WTC11 (cell line): ENCODE data around the gene FERMT3.

Source experiments
- ARID4B ChIP-seq: sonication (generic); formaldehyde crosslinking; IDR thresholded peaks from 2 replicates; pipeline ENCODE4 v1.8.0; 2023; ENCODE audit warnings: missing genetic modification reagents, mild to moderate bottlenecking, borderline replicate concordance
- CTCF ChIP-seq: fragments of 200-600 bp; IDR thresholded peaks from 2 replicates; pipeline ENCODE4 v1.8.0; 2022; ENCODE audit warnings: antibody characterized with exemption
- FOXJ3 ChIP-seq: sonication (generic); formaldehyde crosslinking; IDR thresholded peaks from 2 replicates; pipeline ENCODE4 v1.9.0; 2021; ENCODE audit warnings: missing genetic modification reagents, mild to moderate bottlenecking, borderline replicate concordance
- ZNF138 ChIP-seq: sonication (generic); formaldehyde crosslinking; conservative IDR thresholded peaks from 2 replicates; pipeline ENCODE4 v1.8.1; 2022; ENCODE audit warnings: mild to moderate bottlenecking, moderate library complexity, missing genetic modification reagents
- TF ChIP-seq, protein P1 (sequence below): sonication (generic); formaldehyde crosslinking; conservative IDR thresholded peaks from 2 replicates; pipeline ENCODE4 v1.8.1; 2022; ENCODE audit warnings: mild to moderate bottlenecking, missing genetic modification reagents
- TF ChIP-seq, protein P2 (sequence below): sonication (generic); formaldehyde crosslinking; IDR thresholded peaks from 2 replicates; pipeline ENCODE4 v1.8.1; 2023; ENCODE audit warnings: mild to moderate bottlenecking, missing genetic modification reagents, moderate library complexity

DNA sequence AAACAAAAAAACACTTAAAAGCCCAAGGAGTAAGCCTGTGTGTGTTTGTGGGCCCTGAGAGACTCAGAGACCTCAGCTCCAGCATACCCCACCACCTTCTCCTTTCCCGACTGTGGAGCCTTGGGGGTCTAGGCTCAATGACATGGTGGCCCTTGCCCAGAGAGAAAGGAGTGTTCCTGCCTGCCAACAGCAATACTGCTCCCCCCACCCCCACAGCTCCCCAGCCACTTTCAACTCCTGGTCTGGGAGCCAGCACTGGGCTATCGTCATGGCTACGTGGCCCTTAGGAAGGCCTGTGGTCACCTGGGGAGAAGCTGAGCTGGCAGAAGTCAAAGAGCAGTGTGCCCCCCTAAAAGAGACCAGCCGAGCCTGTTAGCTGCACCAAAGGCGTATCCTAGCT, 37.6 kb downstream of the FERMT3 start:
- no peak for TF ChIP-seq FOXJ3
- no peak for TF ChIP-seq CTCF
- TF ChIP-seq ZNF138, result no peak
- TF ChIP-seq, protein P1, sequence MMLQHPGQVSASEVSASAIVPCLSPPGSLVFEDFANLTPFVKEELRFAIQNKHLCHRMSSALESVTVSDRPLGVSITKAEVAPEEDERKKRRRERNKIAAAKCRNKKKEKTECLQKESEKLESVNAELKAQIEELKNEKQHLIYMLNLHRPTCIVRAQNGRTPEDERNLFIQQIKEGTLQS (CRISPR knock-in tag), result no peak
- TF ChIP-seq, protein P2, sequence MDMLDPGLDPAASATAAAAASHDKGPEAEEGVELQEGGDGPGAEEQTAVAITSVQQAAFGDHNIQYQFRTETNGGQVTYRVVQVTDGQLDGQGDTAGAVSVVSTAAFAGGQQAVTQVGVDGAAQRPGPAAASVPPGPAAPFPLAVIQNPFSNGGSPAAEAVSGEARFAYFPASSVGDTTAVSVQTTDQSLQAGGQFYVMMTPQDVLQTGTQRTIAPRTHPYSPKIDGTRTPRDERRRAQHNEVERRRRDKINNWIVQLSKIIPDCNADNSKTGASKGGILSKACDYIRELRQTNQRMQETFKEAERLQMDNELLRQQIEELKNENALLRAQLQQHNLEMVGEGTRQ (CRISPR knock-in tag), result no peak
- no peak for TF ChIP-seq ARID4B (CRISPR knock-in tag)
